Mammary epithelial cell (primary cell): Measurements from ENCODE around the gene GPX1.

ENCODE experiments used
- CTCF ChIP-seq, 2 donors: IDR thresholded peaks in 1 of 2; conservative IDR thresholded peaks in 1 of 2; 2 replicates each; pipeline ENCODE4 v1.5.1; 2011 to 2012; ENCODE audit warnings: inconsistent platforms in 2 of 2, low read length in 2 of 2, mild to moderate bottlenecking in 2 of 2, control low read depth in 1 of 2, low read depth in 1 of 2; ENCODE audit not compliant: insufficient read depth in 1 of 2; ENCODE audit errors: extremely low read depth in 1 of 2
- EZH2 ChIP-seq: IDR thresholded peaks from 2 replicates; pipeline ENCODE4 v1.6.1; 2012; ENCODE audit warnings: low read length, inconsistent platforms, borderline replicate concordance

GRCh38 chr3:49377483-49377882 lies 19.3 kb upstream of the GPX1 start:
- TF ChIP-seq CTCF (conservative IDR thresholded peaks at IDR 0.05 in 1 of 2, IDR thresholded peaks at IDR 0.05 in 1 of 2; ENCODE audit: extremely low read depth in 1 of 2, insufficient read depth in 1 of 2, low read depth in 1 of 2, low read length in 2 of 2) (no peak), EZH2 (no peak)
